Omental fat pad (tissue), 4 donors: Measurements from ENCODE around the gene SH3GL2. TPM values are rescaled to one million over a fixed set of nuclear protein-coding genes. Genes with fewer than 3 reads are reported as not detected.

Experiments
- ATAC-seq: fragments of 150-250 bp; one replicate; pipeline ENCODE4 v1.9.1; 2016; ENCODE audit warnings: mild to moderate bottlenecking, moderate library complexity; ENCODE audit not compliant: low FRiP score
- DNase-seq: peaks from one replicate; pipeline ENCODE4 v3.0.0-alpha.2; 2019; ENCODE audit warnings: low spot score
- total RNA-seq, 4 donors: library from RNA; depleted of rRNA; stranded (reverse); fragments of >200 nt; gene quantifications; one replicate each; pipeline ENCODE4 v1.1.0, GENCODE V29; 2016
- TF ChIP-seq, protein P1 (sequence below), 3 donors: fragments of 450-650 bp; IDR thresholded peaks; one replicate each; pipeline ENCODE4 v1.5.1; 2016 to 2017; ENCODE audit warnings: antibody characterized with exemption in 3 of 3, mild to moderate bottlenecking in 3 of 3, moderate library complexity in 2 of 3

The SH3GL2 gene
- total RNA-seq, 4 donors from 2014 or later = 0.24 to 0.56 TPM; not detected in 2

DNA sequence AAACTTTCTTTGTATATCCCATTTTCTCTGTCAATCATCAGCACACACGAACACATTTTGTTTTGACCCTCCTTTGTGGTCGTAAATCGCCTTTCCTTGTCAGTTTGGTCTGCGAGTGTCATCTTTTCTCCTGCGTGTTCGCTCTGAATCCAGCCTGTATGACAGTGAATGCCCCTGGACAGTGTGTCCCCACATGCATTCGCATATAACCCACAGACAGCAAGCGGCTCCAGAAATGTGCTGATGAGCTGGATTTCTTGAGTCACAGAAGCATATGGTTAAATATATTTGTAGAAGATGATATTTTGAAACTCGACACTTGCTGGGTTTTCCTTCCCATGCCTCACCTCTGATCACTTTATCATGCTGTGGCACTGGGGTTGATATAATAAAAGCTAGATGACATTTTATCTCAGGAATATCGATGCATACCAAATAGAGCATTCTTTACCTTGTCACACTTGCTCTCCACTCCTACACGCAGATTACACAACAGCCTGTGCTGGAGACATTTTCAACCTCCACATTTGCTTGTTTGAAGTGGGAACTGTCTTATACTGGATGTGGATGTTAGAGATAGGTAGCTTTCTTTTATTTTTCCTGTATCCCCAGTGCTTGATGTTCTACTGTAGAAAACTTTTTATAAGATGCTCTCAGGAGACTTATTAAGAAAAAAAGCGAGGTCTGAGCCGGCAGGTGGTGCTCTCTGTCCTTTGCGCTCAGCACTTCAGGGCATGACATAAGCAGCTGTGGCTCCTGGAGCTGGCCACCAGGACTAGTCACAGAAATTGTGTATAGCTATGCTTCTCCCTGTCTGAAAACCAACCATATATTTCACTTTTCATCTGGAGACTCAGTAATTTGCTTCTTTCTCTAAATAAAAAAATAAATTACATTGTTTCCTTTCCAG is 215.1 kb downstream of the SH3GL2 start:
- DNase-seq (no peak), ATAC-seq (no peak)
- TF ChIP-seq, protein P1, sequence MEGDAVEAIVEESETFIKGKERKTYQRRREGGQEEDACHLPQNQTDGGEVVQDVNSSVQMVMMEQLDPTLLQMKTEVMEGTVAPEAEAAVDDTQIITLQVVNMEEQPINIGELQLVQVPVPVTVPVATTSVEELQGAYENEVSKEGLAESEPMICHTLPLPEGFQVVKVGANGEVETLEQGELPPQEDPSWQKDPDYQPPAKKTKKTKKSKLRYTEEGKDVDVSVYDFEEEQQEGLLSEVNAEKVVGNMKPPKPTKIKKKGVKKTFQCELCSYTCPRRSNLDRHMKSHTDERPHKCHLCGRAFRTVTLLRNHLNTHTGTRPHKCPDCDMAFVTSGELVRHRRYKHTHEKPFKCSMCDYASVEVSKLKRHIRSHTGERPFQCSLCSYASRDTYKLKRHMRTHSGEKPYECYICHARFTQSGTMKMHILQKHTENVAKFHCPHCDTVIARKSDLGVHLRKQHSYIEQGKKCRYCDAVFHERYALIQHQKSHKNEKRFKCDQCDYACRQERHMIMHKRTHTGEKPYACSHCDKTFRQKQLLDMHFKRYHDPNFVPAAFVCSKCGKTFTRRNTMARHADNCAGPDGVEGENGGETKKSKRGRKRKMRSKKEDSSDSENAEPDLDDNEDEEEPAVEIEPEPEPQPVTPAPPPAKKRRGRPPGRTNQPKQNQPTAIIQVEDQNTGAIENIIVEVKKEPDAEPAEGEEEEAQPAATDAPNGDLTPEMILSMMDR (IDR thresholded peaks at IDR 0.05) = no peak

DNA sequence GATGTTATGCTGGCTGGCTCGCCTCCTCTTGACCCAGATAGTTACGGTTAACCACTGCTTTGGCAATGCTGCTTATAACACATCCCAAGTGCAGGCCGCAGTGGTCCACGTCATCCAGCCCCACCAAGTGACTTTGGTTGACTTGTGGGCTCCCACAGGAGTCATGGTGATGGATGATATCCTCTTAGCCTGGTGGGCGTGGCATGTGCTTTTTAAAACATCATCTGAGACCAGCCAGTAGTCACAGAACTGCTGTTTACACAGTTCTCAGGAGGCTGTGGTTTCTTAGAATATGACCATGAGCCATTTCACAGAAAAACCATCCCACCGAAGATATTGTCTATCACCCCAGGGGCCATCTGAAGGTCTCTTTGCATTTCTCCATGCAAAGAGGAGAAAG is 216.9 kb downstream of the SH3GL2 start:
- no peak for ATAC-seq
- DNase-seq = no peak
- TF ChIP-seq, protein P1 (IDR thresholded peaks at IDR 0.05) = no peak

DNA sequence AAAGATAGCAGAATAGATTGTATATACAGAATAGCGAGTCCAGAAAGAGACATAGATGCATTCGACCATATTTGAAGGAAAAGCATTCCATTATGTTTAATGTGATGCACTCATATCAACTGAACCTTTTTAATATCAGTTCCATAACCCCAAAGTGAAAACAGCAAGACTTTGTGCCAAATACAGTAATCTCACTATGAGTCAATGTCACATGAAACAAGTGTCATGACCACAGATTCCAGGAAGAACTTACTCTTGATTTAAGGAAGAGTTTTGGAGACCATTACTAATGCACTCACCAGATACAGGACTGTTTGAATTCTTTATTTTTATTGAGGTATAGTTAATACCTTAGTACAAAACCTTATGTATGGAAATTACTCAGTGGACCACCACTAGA is 220.5 kb downstream of the SH3GL2 start:
- no peak for ATAC-seq
- no peak for DNase-seq

DNA sequence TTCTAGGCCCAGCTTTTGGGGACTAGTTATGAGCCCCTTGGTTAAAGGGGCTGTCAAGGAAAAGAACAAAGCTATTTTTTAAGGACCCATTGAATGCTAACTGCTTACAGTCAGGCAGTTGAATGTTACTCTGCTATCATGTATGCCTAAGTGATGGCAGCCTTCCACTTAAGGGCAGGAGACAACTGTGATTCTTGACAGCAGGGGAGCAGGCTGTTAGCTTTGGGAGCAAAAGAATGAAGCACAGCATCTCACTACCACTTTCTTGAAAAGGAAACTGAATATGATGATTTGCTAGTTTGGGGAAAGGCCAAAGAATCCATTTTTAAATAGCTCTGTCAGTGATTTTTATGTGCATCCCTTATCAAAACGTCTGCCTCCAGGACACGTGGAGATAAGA is 221.6 kb downstream of the SH3GL2 start:
- TF ChIP-seq, protein P1 (IDR thresholded peaks at IDR 0.05) = no peak
- ATAC-seq = no peak
- DNase-seq = no peak

More for the DNA sequence above, 220.5 kb downstream of the SH3GL2 start:
- TF ChIP-seq, protein P1 (IDR thresholded peaks at IDR 0.05) = no peak

DNA sequence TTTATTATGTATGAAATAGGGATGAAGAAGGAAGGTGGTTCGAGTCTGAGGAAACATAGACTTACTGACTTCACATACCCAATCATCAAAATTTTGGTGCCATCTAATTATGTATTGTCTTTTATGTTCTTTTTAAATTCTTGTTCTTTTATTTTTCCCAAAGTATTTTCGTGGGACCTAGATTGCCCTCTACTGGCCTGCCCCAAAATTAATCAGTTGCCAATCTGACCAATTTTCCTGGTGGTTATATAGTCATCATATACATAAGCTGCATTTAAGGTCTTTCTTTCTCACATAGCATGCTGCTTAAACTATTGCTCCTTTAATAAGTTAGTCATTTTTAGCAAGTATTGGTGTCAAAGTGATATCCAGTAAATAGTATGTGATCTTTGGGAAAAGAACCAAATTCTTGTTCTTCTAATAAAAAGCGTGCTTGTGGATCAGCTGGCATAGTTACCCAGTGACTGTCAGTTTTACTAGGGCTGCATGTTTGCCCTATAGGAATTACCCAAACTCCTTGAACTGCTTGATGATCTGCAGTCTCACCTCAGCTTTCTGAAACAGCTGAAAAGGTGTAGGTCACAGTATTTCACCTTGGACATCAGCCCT is 223.5 kb downstream of the SH3GL2 start:
- ATAC-seq (no peak), DNase-seq (no peak)
- TF ChIP-seq, protein P1 (IDR thresholded peaks at IDR 0.05) = no peak

DNA sequence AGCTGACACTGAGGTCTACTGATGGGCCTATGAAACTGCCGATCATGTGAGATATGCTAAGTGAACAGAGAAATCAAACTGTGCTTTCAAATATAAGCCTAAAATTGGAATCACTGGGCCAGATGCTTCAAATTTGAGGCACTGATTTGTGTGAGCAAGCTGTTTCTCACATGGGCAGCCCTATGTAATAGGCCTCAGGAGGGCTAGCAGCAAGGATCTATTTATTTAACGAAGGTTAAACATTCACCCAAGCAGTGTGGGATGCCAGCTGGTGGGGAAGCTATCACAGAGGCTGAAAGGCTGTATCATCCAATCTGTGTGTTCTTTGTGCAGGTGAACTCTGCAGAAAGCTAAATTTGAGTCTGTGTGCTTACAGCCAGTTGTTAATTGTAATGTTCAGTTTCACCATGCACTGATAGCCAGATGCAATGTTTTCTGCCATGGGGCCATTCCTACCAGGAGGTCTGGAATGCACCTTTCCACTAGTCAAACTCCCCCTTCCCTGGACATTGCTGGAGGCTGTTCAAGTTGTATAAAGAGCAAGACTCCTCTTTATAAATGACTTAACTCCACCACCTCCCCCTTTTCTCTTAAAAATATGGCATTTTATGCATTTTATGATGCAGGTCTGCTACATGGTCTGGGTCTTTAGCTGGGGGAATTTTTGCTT is 228.9 kb downstream of the SH3GL2 start:
- no peak for ATAC-seq
- TF ChIP-seq, protein P1 (IDR thresholded peaks at IDR 0.05) = no peak
- no peak for DNase-seq
